ENCODE measurements around the gene FBF1. TPM values are rescaled to one million over a fixed set of nuclear protein-coding genes. Genes with fewer than 3 reads are reported as not detected.

FBF1 gene
- total and polyA plus RNA-seq, 7 experiments from 2014 or later: 2.5 to 48.1 (median 28.1) TPM

DNA sequence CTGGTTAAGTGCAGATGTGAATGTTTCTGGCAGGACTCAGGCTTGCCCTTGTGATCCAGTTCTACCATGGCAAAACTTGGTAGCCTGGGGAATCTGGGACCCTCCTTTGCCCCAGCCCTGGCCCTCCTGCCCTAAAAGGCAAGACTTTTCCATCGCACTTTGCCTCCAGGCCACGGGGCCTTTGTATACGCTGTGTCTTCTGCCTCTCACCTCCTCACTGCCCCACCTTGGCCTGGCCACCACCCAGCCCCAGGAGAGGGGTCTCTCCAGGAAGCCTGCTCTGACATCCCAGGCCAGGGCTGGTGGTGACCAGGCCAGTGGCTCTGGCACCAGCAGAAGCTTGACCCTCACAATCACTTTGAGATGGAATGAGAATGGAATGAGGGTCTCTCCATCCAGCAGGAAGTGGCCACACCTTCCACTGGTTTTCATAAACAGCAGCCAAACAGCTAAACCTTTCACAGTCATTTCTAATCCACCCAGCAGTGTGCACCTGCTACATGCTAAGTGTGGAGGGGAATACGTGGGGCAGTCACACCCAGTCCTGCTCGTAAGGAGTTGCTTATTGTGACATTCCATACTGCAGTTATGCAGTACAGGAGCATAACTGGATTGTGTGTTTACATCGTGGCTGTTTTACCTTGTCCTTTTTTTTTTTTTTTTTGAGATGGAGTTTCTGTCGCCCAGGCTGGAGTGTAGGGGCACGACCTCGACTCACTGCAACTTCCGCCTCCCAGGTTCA is 34.5 kb downstream of the FBF1 start:
- peaks cover 0 to 12% (median 4%) of the 10 kb centered on the region in 3 experiments for H3K36me3 ChIP-seq (ENCODE audit: control insufficient read depth in 2 of 3, insufficient read depth in 3 of 3, low read length in 3 of 3)
- H3K27me3 ChIP-seq (ENCODE audit: control insufficient read depth in 2 of 2, insufficient read depth in 2 of 2, low read length in 2 of 2): no peaks in the 10 kb centered on the region
- H3K27ac ChIP-seq (ENCODE audit: low read depth, low read length): no peak overlapping the region
- intact Hi-C loops (cut with micrococcal nuclease): no loop called here
- CTCF ChIA-PET: interaction anchor here (0.6 to 5.4 kb wide), 12 partner anchors 9 to 715 kb away, joined by 3 to 33 read pairs (median 5); partner anchors contain the start of gene TRIM65
- ATAC-seq (no peak), DNase-seq (no peak)
- no peaks in the 10 kb centered on the region for H3K9me3 ChIP-seq (ENCODE audit: control insufficient read depth in 2 of 3, low read length in 3 of 3)
- H3K4me3 ChIP-seq (ENCODE audit: low read length): no peak overlapping the region
- H3K36me3 Mint-ChIP-seq: peaks cover 0 to 2% (median 0%) of the 10 kb centered on the region in 5 donors
- no peaks in the 10 kb centered on the region for H3K27me3 Mint-ChIP-seq
- H3K4me1 ChIP-seq (ENCODE audit: control insufficient read depth in 2 of 2, insufficient read depth in 2 of 2, low read length in 2 of 2): peaks cover 0 to 5% of the 10 kb centered on the region in 2 donors
- peak overlapping the region; percentile 13 to 69 (median 53) for H3K4me3 Mint-ChIP-seq
- POLR2A ChIA-PET: interaction anchor here (0.6 to 4.2 kb wide), 10 partner anchors 9 to 248 kb away, joined by 3 to 40 read pairs (median 4); partner anchors contain the start of genes CDK3, FBF1, TRIM65 and WBP2
- peaks cover 2 to 19% (median 16%) of the 10 kb centered on the region in 7 donors for H3K4me1 Mint-ChIP-seq
- H3K9me3 Mint-ChIP-seq: peaks cover 0 to 4% (median 0%) of the 10 kb centered on the region in 11 donors
- H3K27ac Mint-ChIP-seq: peak overlapping the region; percentile 49 to 88 (median 71)

GRCh38 chr17:75904749-75905521 is 35.9 kb downstream of the FBF1 start, which contains the start of gene MRPL38:
Gene MRPL38 (minus strand): TSS chr17:75904884. CDS start chr17:75904875, 9 bp downstream.
- Histone ChIP-seq H3K27ac (ENCODE audit: low read depth, low read length) (peak within 1 kb of the TSS; percentile 85), H3K9me3 (ENCODE audit: control insufficient read depth in 2 of 3, low read length in 3 of 3) (no peaks in the 10 kb centered on the region), H3K27me3 (ENCODE audit: control insufficient read depth in 2 of 2, insufficient read depth in 2 of 2, low read length in 2 of 2) (no peaks in the 10 kb centered on the region), H3K4me3 (ENCODE audit: low read length) (peak within 1 kb of the TSS; percentile 72), H3K4me1 (ENCODE audit: control insufficient read depth in 2 of 2, insufficient read depth in 2 of 2, low read length in 2 of 2) (peaks cover 0 to 5% of the 10 kb centered on the region in 2 donors), H3K36me3 (ENCODE audit: control insufficient read depth in 2 of 3, insufficient read depth in 3 of 3, low read length in 3 of 3) (peaks cover 0 to 26% (median 5%) of the 10 kb centered on the region in 3 experiments)
- Mint-ChIP-seq H3K9me3 (peaks cover 0 to 7% (median 0%) of the 10 kb centered on the region in 11 donors), H3K4me1 (peaks cover 2 to 16% (median 14%) of the 10 kb centered on the region in 7 donors), H3K27me3 (no peaks in the 10 kb centered on the region), H3K27ac (peak within 1 kb of the TSS; percentile 90 to 97 (median 95)), H3K4me3 (peak within 1 kb of the TSS; percentile 83 to 97 (median 92)), H3K36me3 (peaks cover 0 to 3% (median 0%) of the 10 kb centered on the region in 5 donors)
- CTCF ChIA-PET: interaction anchor here (0.7 to 5.4 kb wide), 9 partner anchors 8 to 375 kb away, joined by 3 to 33 read pairs (median 6); partner anchors contain the start of genes TRIM65 and WBP2
- POLR2A ChIA-PET: interaction anchor here (0.6 to 4.2 kb wide), 17 partner anchors 8 to 835 kb away, joined by 3 to 40 read pairs (median 4); partner anchors contain the start of genes FBF1, TRIM47, TRIM65 and UNC13D
- DNase-seq (peak; percentile 88 to 97 (median 91)), ATAC-seq (peak; percentile 99)
- intact Hi-C loops (cut with micrococcal nuclease): loop anchor here (1.0 to 2.0 kb wide), 11 partner anchors 9 to 616 kb away; partner anchors contain the start of genes ACOX1 (in 2 of the 2), FBF1 (in 2 of the 2), TEN1 (in 2 of the 2) and UNK (in 2 of the 2)

GRCh38 chr17:75902406-75902805 is 38.4 kb downstream of the FBF1 start:
- no peaks in the 10 kb centered on the region for H3K27me3 Mint-ChIP-seq
- H3K27ac Mint-ChIP-seq: no peak overlapping the region
- Histone ChIP-seq H3K4me1 (ENCODE audit: control insufficient read depth in 2 of 2, insufficient read depth in 2 of 2, low read length in 2 of 2) (peaks cover 0 to 5% of the 10 kb centered on the region in 2 donors), H3K27ac (ENCODE audit: low read depth, low read length) (no peak overlapping the region), H3K27me3 (ENCODE audit: control insufficient read depth in 2 of 2, insufficient read depth in 2 of 2, low read length in 2 of 2) (no peaks in the 10 kb centered on the region), H3K9me3 (ENCODE audit: control insufficient read depth in 2 of 3, low read length in 3 of 3) (no peaks in the 10 kb centered on the region), H3K4me3 (ENCODE audit: low read length) (no peak overlapping the region), H3K36me3 (ENCODE audit: control insufficient read depth in 2 of 3, insufficient read depth in 3 of 3, low read length in 3 of 3) (peaks cover 0 to 49% (median 9%) of the 10 kb centered on the region in 3 experiments)
- intact Hi-C loops (cut with micrococcal nuclease): no loop called here
- ChIA-PET CTCF (interaction anchor here (1.2 to 5.4 kb wide), 3 partner anchors 13 to 111 kb away, joined by 3 to 33 read pairs (median 3); no protein-coding TSS in a partner anchor), POLR2A (interaction anchor here (0.8 to 4.2 kb wide), 5 partner anchors 9 to 117 kb away, joined by 3 to 40 read pairs (median 3); partner anchors contain the start of genes UNK and WBP2)
- peaks cover 0 to 7% (median 0%) of the 10 kb centered on the region in 11 donors for H3K9me3 Mint-ChIP-seq
- ATAC-seq: no peak
- DNase-seq: no peak
- H3K36me3 Mint-ChIP-seq: peaks cover 0 to 11% (median 0%) of the 10 kb centered on the region in 5 donors
- no peak overlapping the region for H3K4me3 Mint-ChIP-seq
- peaks cover 3 to 22% (median 11%) of the 10 kb centered on the region in 7 donors for H3K4me1 Mint-ChIP-seq

GRCh38 chr17:75901727-75902126 is 39.1 kb downstream of the FBF1 start:
- peaks cover 0 to 11% (median 0%) of the 10 kb centered on the region in 5 donors for H3K36me3 Mint-ChIP-seq
- peaks cover 0 to 7% (median 0%) of the 10 kb centered on the region in 11 donors for H3K9me3 Mint-ChIP-seq
- intact Hi-C loops (cut with micrococcal nuclease): no loop called here
- Histone ChIP-seq H3K4me3 (ENCODE audit: low read length) (no peak overlapping the region), H3K27me3 (ENCODE audit: control insufficient read depth in 2 of 2, insufficient read depth in 2 of 2, low read length in 2 of 2) (no peaks in the 10 kb centered on the region), H3K36me3 (ENCODE audit: control insufficient read depth in 2 of 3, insufficient read depth in 3 of 3, low read length in 3 of 3) (peaks cover 0 to 49% (median 9%) of the 10 kb centered on the region in 3 experiments), H3K4me1 (ENCODE audit: control insufficient read depth in 2 of 2, insufficient read depth in 2 of 2, low read length in 2 of 2) (peaks cover 0 to 5% of the 10 kb centered on the region in 2 donors), H3K9me3 (ENCODE audit: control insufficient read depth in 2 of 3, low read length in 3 of 3) (no peaks in the 10 kb centered on the region), H3K27ac (ENCODE audit: low read depth, low read length) (no peak overlapping the region)
- ATAC-seq (no peak), DNase-seq (no peak)
- peaks cover 4 to 24% (median 11%) of the 10 kb centered on the region in 7 donors for H3K4me1 Mint-ChIP-seq
- POLR2A ChIA-PET: interaction anchor here (0.9 to 2.5 kb wide), 4 partner anchors 8 to 48 kb away, joined by 3 to 8 read pairs (median 4); no protein-coding TSS in a partner anchor
- CTCF ChIA-PET: interaction anchor here (1.2 kb wide), 1 partner anchor 112 kb away, joined by 3 read pairs; no protein-coding TSS in a partner anchor
- no peak overlapping the region for H3K4me3 Mint-ChIP-seq
- H3K27me3 Mint-ChIP-seq: no peaks in the 10 kb centered on the region
- peak overlapping the region in 1 of 9 donors; percentile 72 for H3K27ac Mint-ChIP-seq

DNA sequence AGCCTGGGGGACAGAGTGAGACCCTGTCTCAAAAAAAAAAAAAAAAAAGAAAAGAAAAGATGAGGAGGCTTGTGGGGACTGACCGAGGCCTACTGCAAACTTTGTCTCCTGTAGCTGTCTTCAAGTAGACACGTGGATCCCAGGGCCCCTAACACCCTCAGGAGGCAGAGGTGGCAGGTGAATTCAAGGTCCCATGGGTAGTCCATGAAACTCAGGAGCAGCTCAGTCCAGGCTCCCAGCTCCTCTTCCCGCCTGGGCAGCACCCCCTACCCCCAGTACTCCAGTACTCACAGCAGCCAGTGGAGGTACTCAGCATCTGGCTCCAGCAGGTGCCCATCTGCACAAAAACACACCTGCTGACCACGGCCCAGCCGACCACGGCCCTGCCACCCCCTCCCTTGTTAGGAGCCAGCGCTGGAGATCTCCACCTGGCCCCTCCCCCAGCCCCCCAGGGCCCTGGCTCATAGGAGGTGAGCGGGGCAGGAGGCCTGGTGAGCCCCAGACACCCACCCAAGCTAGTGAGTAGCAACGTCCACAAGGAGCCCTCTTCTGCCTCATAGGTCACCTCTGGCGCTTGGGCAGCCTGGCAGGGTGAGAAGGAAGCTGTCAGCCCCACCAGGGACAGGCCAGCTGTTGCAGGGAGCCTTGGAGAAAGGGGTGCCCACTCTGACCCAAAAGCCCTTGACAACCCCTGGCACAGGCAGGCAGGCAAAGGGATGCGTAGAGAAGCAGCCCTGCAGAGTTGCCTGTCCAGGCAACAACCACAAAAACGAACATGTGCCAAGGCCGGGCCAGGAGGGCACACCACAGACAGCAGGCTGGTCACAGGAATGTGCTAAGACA is 39.9 kb downstream of the FBF1 start:
- H3K27ac Mint-ChIP-seq: no peak overlapping the region
- DNase-seq (no peak), ATAC-seq (no peak)
- H3K9me3 ChIP-seq (ENCODE audit: control insufficient read depth in 2 of 3, low read length in 3 of 3): no peaks in the 10 kb centered on the region
- CTCF ChIA-PET: no interaction called here
- peaks cover 0 to 49% (median 9%) of the 10 kb centered on the region in 3 experiments for H3K36me3 ChIP-seq (ENCODE audit: control insufficient read depth in 2 of 3, insufficient read depth in 3 of 3, low read length in 3 of 3)
- intact Hi-C loops (cut with micrococcal nuclease): no loop called here
- H3K9me3 Mint-ChIP-seq: peaks cover 0 to 3% (median 0%) of the 10 kb centered on the region in 11 donors
- peaks cover under 1 to 20% (median 10%) of the 10 kb centered on the region in 7 donors for H3K4me1 Mint-ChIP-seq
- no peak overlapping the region for H3K27ac ChIP-seq (ENCODE audit: low read depth, low read length)
- no peak overlapping the region for H3K4me3 ChIP-seq (ENCODE audit: low read length)
- no peak overlapping the region for H3K4me3 Mint-ChIP-seq
- no peaks in the 10 kb centered on the region for H3K27me3 Mint-ChIP-seq
- H3K36me3 Mint-ChIP-seq: peaks cover 0 to 11% (median 0%) of the 10 kb centered on the region in 5 donors
- POLR2A ChIA-PET: interaction anchor here (0.6 to 2.5 kb wide), 10 partner anchors 9 to 431 kb away, joined by 3 to 8 read pairs (median 4); partner anchors contain the start of gene WBP2
- H3K27me3 ChIP-seq (ENCODE audit: control insufficient read depth in 2 of 2, insufficient read depth in 2 of 2, low read length in 2 of 2): no peaks in the 10 kb centered on the region
- H3K4me1 ChIP-seq (ENCODE audit: control insufficient read depth in 2 of 2, insufficient read depth in 2 of 2, low read length in 2 of 2): peaks cover 0 to 5% of the 10 kb centered on the region in 2 donors

All from naive thymus-derived CD4-positive, alpha-beta T cell (primary cell).